Caco-2 (cell line): ENCODE data around the gene TSEN2. TPM values are rescaled to one million over a fixed set of nuclear protein-coding genes. Genes with fewer than 3 reads are reported as not detected.
"Not testable (repeated sequence)": the region's sequence is repeated elsewhere in the genome, so short reads cannot be mapped to it uniquely, and the experiment has no call there.

Experiments used
- BruUV-seq: library from RNA; stranded (reverse); fragments of 400-500 nt; replicated peaks from 2 replicates; lab custom pipeline; 2021; lab: Mats Ljungman, UMichigan
- CTCF ChIA-PET: fragments of 300-600 bp; sonication (Branson Sonifier 250); formaldehyde crosslinking; loops from one replicate; lab custom pipeline; 2022; ENCODE audit warnings: antibody characterized with exemption; lab: Charles Lee
- POLR2A ChIA-PET: fragments of 300-600 bp; sonication (Branson Sonifier 250); formaldehyde crosslinking; loops from one replicate; lab custom pipeline; 2022; ENCODE audit warnings: antibody characterized with exemption; lab: Charles Lee
- DNase-seq, 2 experiments: peaks; one replicate each; pipeline versions ENCODE4 v3.0.0 to v3.0.0-alpha.2; 2020 to 2022
- H3K27me3 ChIP-seq: replicated peaks from 2 replicates; pipeline ENCODE4 v1.6.0; 2011; ENCODE audit warnings: low read length; ENCODE audit not compliant: control insufficient read depth, insufficient read depth
- H3K36me3 ChIP-seq: 2 replicates; pipeline ENCODE4 v1.5.1; 2011; ENCODE audit warnings: low read length; ENCODE audit not compliant: control insufficient read depth, insufficient read depth
- H3K4me1 ChIP-seq: fragments of 250-450 bp; sonication (Bioruptor Pico); 2 replicates; pipeline ENCODE4 v1.5.1; 2020; ENCODE audit warnings: mild to moderate bottlenecking
- H3K4me3 ChIP-seq: 2 replicates; pipeline ENCODE4 v1.5.1; 2011; ENCODE audit warnings: low read depth, mild to moderate bottlenecking, control low read depth, low read length
- H3K9me3 ChIP-seq: fragments of 250-450 bp; sonication (Bioruptor Pico); 2 replicates; pipeline ENCODE4 v1.5.1; 2020; ENCODE audit warnings: mild to moderate bottlenecking, moderate library complexity
- H3K27ac Mint-ChIP-seq: one replicate; pipeline ENCODE4 v1.8.0; 2022; ENCODE audit warnings: mixed read lengths; ENCODE audit not compliant: unreplicated experiment
- H3K27me3 Mint-ChIP-seq: one replicate; pipeline ENCODE4 v1.8.0; 2022; ENCODE audit warnings: mixed read lengths; ENCODE audit not compliant: insufficient read depth, unreplicated experiment
- H3K36me3 Mint-ChIP-seq: one replicate; pipeline ENCODE4 v1.8.0; 2022; ENCODE audit warnings: mild to moderate bottlenecking, mixed read lengths; ENCODE audit not compliant: insufficient read depth, unreplicated experiment
- H3K4me1 Mint-ChIP-seq: one replicate; pipeline ENCODE4 v1.8.0; 2022; ENCODE audit warnings: low read depth, mixed read lengths; ENCODE audit not compliant: unreplicated experiment
- H3K4me3 Mint-ChIP-seq: one replicate; pipeline ENCODE4 v1.8.0; 2022; ENCODE audit warnings: mild to moderate bottlenecking, moderate library complexity, mixed read lengths; ENCODE audit not compliant: unreplicated experiment
- H3K9me3 Mint-ChIP-seq: one replicate; pipeline ENCODE4 v1.8.0; 2022; ENCODE audit warnings: mixed read lengths; ENCODE audit not compliant: unreplicated experiment
- CTCF ChIP-seq, 2 experiments: fragments of 200-600 bp in 1 of 2; IDR thresholded peaks; 1 replicate in 1 of 2; 2 replicates in 1 of 2; pipeline versions ENCODE4 v1.5.1 to v1.8.0; 2011 to 2022; ENCODE audit warnings: antibody characterized with exemption in 1 of 2, control low read depth in 1 of 2, inconsistent platforms in 1 of 2, low read depth in 1 of 2, low read length in 1 of 2, mild to moderate bottlenecking in 1 of 2, moderate library complexity in 1 of 2; ENCODE audit not compliant: insufficient read depth in 1 of 2, severe bottlenecking in 1 of 2, unreplicated experiment in 1 of 2
- intact Hi-C: fragments of 100-400 bp; cut with micrococcal nuclease; formaldehyde crosslinking; loops from one replicate; pipeline ENCODE4 v1.10.0; 2022; ENCODE audit not compliant: unreplicated experiment
- total RNA-seq: library from RNA; stranded (reverse); gene quantifications from 2 replicates; pipeline ENCODE4 v1.2.3, GENCODE V29; 2022

Gene TSEN2
- total RNA-seq, 1 experiment from 2014 or later: 19.6 TPM

GRCh38 chr3:12477256-12477655 is 7.0 kb upstream of the TSEN2 start:
- Histone ChIP-seq H3K9me3 (no peaks in the 10 kb centered on the region), H3K36me3 (no peaks in the 10 kb centered on the region), H3K4me3 (no peak overlapping the region), H3K27me3 (no peaks in the 10 kb centered on the region), H3K4me1 (peaks cover 19% of the 10 kb centered on the region)
- POLR2A ChIA-PET: no interaction called here
- no peak overlapping the region for H3K27ac Mint-ChIP-seq
- H3K36me3 Mint-ChIP-seq: no peaks in the 10 kb centered on the region
- no TSS peak for BruUV-seq
- H3K27me3 Mint-ChIP-seq: no peaks in the 10 kb centered on the region
- H3K4me1 Mint-ChIP-seq: peaks cover 10% of the 10 kb centered on the region
- no peak for TF ChIP-seq CTCF (IDR thresholded peaks at IDR 0.05; ENCODE audit: insufficient read depth in 1 of 2, low read depth in 1 of 2, low read length in 1 of 2, severe bottlenecking in 1 of 2, unreplicated experiment in 1 of 2)
- DNase-seq: no peak
- H3K9me3 Mint-ChIP-seq: no peaks in the 10 kb centered on the region
- no peak overlapping the region for H3K4me3 Mint-ChIP-seq
- intact Hi-C loops: loop anchor here (2.0 kb wide), 1 partner anchor 122 kb away; no protein-coding TSS in a partner anchor
- CTCF ChIA-PET: no interaction called here

- no TSS peak for BruUV-seq
- DNase-seq: no peak
- Histone ChIP-seq H3K4me1 (peaks cover 26% of the 10 kb centered on the region), H3K9me3 (no peaks in the 10 kb centered on the region), H3K27me3 (no peaks in the 10 kb centered on the region), H3K36me3 (no peaks in the 10 kb centered on the region), H3K4me3 (no peak overlapping the region)
- peaks cover 10% of the 10 kb centered on the region for H3K4me1 Mint-ChIP-seq
- H3K36me3 Mint-ChIP-seq: no peaks in the 10 kb centered on the region
- no peak for TF ChIP-seq CTCF (IDR thresholded peaks at IDR 0.05; ENCODE audit: insufficient read depth in 1 of 2, low read depth in 1 of 2, low read length in 1 of 2, severe bottlenecking in 1 of 2, unreplicated experiment in 1 of 2)
- H3K27ac Mint-ChIP-seq: no peak overlapping the region
- CTCF ChIA-PET: no interaction called here
- no peaks in the 10 kb centered on the region for H3K27me3 Mint-ChIP-seq
- POLR2A ChIA-PET: no interaction called here
- intact Hi-C loops: no loop called here
- H3K4me3 Mint-ChIP-seq: no peak overlapping the region
- no peaks in the 10 kb centered on the region for H3K9me3 Mint-ChIP-seq
Observed at GRCh38 chr3:12478326-12478725, 6.0 kb upstream of the TSEN2 start.

- not testable (repeated sequence) for H3K9me3 Mint-ChIP-seq, H3K4me3 Mint-ChIP-seq, BruUV-seq, H3K27ac Mint-ChIP-seq, H3K36me3 Mint-ChIP-seq, H3K36me3 ChIP-seq, H3K27me3 Mint-ChIP-seq, H3K9me3 ChIP-seq, H3K27me3 ChIP-seq, H3K4me3 ChIP-seq, DNase-seq
- H3K4me1 ChIP-seq: peaks cover 29% of the 10 kb centered on the region
- POLR2A ChIA-PET: interaction anchor here (1.2 kb wide), 1 partner anchor 35 kb away, joined by 7 read pairs; no protein-coding TSS in a partner anchor
- CTCF ChIA-PET: interaction anchor here (0.8 to 1.6 kb wide), 6 partner anchors 37 to 344 kb away, joined by 3 to 25 read pairs (median 7); no protein-coding TSS in a partner anchor
- intact Hi-C loops: loop anchor here (1.0 kb wide), 2 partner anchors 34 to 191 kb away; no protein-coding TSS in a partner anchor
- H3K4me1 Mint-ChIP-seq: peaks cover 10% of the 10 kb centered on the region
Observed at GRCh38 chr3:12479198-12479597, 5.1 kb upstream of the TSEN2 start.
